CD1c-positive myeloid dendritic cell (primary cell): ENCODE results near the gene ACTL6A.
"Not testable (repeated sequence)": the region's sequence is repeated elsewhere in the genome, so short reads cannot be mapped to it uniquely, and the experiment has no call there.

Experiments used
- DNase-seq: peaks from one replicate; pipeline ENCODE4 v3.0.0-alpha.2; 2016; ENCODE audit errors: extremely low spot score

ACTL6A gene

GRCh38 chr3:179562591-179563270 lies at the start of gene ACTL6A:
TSS of gene ACTL6A (plus strand) at chr3:179562926. CDS start at chr3:179563093, 167 bp downstream.
- peak; percentile 99 for DNase-seq

GRCh38 chr3:179513862-179514261 lies 48.9 kb upstream of the ACTL6A start:
- DNase-seq, result no peak

- not testable (repeated sequence) for DNase-seq
These were observed 46.1 kb upstream of the ACTL6A start for GRCh38 chr3:179516461-179517251.

GRCh38 chr3:179526482-179526881 lies 36.2 kb upstream of the ACTL6A start:
- no peak for DNase-seq

GRCh38 chr3:179526989-179527391 lies 35.7 kb upstream of the ACTL6A start:
- DNase-seq, result no peak

- no peak for DNase-seq
These were observed 34.0 kb upstream of the ACTL6A start for GRCh38 chr3:179528772-179529171.

- DNase-seq, result no peak
These were observed 31.1 kb upstream of the ACTL6A start for GRCh38 chr3:179531576-179531975.

- no peak for DNase-seq
These were observed 29.5 kb upstream of the ACTL6A start for GRCh38 chr3:179533274-179533673.

- DNase-seq, result no peak
These were observed 26.5 kb upstream of the ACTL6A start for GRCh38 chr3:179536256-179536655.

- no peak for DNase-seq
These were observed 21.6 kb upstream of the ACTL6A start for GRCh38 chr3:179541094-179541493.

- DNase-seq, result no peak
These were observed 21.1 kb upstream of the ACTL6A start for GRCh38 chr3:179541596-179541995.

- DNase-seq, result no peak
These were observed 20.4 kb upstream of the ACTL6A start for GRCh38 chr3:179542375-179542774.

- no peak for DNase-seq
These were observed 17.6 kb upstream of the ACTL6A start for GRCh38 chr3:179544981-179545645.

- no peak for DNase-seq
These were observed 15.9 kb upstream of the ACTL6A start for GRCh38 chr3:179546814-179547241.

GRCh38 chr3:179551349-179552105 lies 11.2 kb upstream of the ACTL6A start:
- DNase-seq, result no peak

- DNase-seq, result peak; percentile 76
These were observed 3.9 kb upstream of the ACTL6A start for GRCh38 chr3:179558742-179559364.

GRCh38 chr3:179560791-179561190 lies 1.9 kb upstream of the ACTL6A start:
- no peak for DNase-seq

GRCh38 chr3:179563271-179563783 lies 601 bp downstream of the ACTL6A start:
- peak; percentile 81 for DNase-seq

- no peak for DNase-seq
These were observed 2.8 kb downstream of the ACTL6A start for GRCh38 chr3:179565496-179565895.

- DNase-seq, result no peak
These were observed 18.3 kb downstream of the ACTL6A start for GRCh38 chr3:179580992-179581391.

- DNase-seq, result no peak
These were observed 26.4 kb downstream of the ACTL6A start for GRCh38 chr3:179589143-179589542.
